GM06990 (cell line): ENCODE measurements around the gene TMEM236.

Source experiments
- DNase-seq: peaks from one replicate; pipeline ENCODE4 v3.0.0-alpha.2; 2011; ENCODE audit not compliant: insufficient read length; ENCODE audit errors: extremely low read depth
- H3K27me3 ChIP-seq: replicated peaks from 2 replicates; pipeline ENCODE4 v1.6.0; 2011; ENCODE audit warnings: low read length; ENCODE audit not compliant: control insufficient read depth, insufficient read depth
- H3K36me3 ChIP-seq: 2 replicates; pipeline ENCODE4 v1.5.1; 2011; ENCODE audit warnings: low read length; ENCODE audit not compliant: control insufficient read depth, insufficient read depth
- H3K4me3 ChIP-seq: replicated peaks from 2 replicates; pipeline ENCODE4 v1.5.1; 2011; ENCODE audit warnings: low read depth, mild to moderate bottlenecking, control low read depth, low read length
- CTCF ChIP-seq: IDR thresholded peaks from 2 replicates; pipeline ENCODE4 v1.5.1; 2011; ENCODE audit warnings: low read length, control low read depth, mild to moderate bottlenecking, inconsistent platforms; ENCODE audit not compliant: insufficient read depth, poor library complexity, severe bottlenecking

Gene TMEM236

DNA sequence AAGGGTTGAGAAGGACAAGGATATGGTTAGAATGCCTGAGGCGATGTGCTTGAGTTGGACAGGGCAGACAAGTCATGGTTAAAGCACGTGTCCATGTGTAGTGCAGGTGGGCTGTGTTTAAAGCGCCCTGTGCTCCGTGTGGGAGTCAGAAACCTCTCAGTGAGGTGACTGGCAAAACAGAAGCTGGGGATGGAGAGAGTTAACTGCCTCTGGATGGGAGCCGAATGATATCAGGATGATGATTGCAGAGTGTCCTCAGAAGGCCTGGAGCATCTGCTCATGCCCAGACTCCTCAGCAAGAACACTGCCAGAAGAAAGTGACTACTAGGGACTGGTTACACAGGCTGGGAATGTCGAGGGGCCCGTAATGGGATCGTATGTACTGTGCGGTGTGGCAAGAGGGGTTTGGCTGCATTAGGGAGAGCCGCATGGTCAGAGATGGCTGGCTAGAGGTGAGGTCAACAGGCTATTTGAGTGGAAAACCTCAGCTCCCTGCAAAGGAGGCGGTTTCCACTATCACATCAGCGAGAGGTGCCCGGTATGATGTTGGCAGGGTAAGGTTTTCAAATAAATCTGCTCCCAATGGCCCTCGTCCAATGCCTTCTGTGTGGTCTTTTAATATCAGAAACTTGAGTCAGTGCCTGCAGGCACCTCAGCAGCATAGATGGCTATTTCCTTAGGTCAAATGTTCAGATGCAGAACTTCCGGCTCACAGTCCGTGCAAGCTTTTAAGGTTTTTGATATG lies 31.1 kb downstream of the TMEM236 start:
- H3K4me3 ChIP-seq: no peak overlapping the region
- TF ChIP-seq CTCF: no peak
- no peaks in the 10 kb centered on the region for H3K36me3 ChIP-seq
- no peaks in the 10 kb centered on the region for H3K27me3 ChIP-seq
- DNase-seq: no peak

- no peak for TF ChIP-seq CTCF
- no peak for DNase-seq
- Histone ChIP-seq H3K36me3 (no peaks in the 10 kb centered on the region), H3K27me3 (no peaks in the 10 kb centered on the region), H3K4me3 (no peak overlapping the region)
These were observed 31.8 kb downstream of the TMEM236 start for GRCh38 chr10:17783751-17784150.

GRCh38 chr10:17784688-17785087 lies 32.7 kb downstream of the TMEM236 start:
- Histone ChIP-seq H3K36me3 (no peaks in the 10 kb centered on the region), H3K4me3 (no peak overlapping the region), H3K27me3 (no peaks in the 10 kb centered on the region)
- DNase-seq: no peak
- no peak for TF ChIP-seq CTCF

GRCh38 chr10:17785276-17785930 lies 33.4 kb downstream of the TMEM236 start:
- DNase-seq: no peak
- TF ChIP-seq CTCF: no peak
- H3K27me3 ChIP-seq: no peaks in the 10 kb centered on the region

GRCh38 chr10:17787087-17787961 lies 35.3 kb downstream of the TMEM236 start:
- H3K27me3 ChIP-seq: no peaks in the 10 kb centered on the region
- TF ChIP-seq CTCF: no peak
- DNase-seq: no peak
- H3K36me3 ChIP-seq: no peaks in the 10 kb centered on the region
- no peak overlapping the region for H3K4me3 ChIP-seq

More at GRCh38 chr10:17785276-17785930, 33.4 kb downstream of the TMEM236 start:
- Histone ChIP-seq H3K4me3 (no peak overlapping the region), H3K36me3 (no peaks in the 10 kb centered on the region)
